HG03378 (cell line): ENCODE results near the gene RAB7B.
"Not testable (repeated sequence)": the region's sequence is repeated elsewhere in the genome, so short reads cannot be mapped to it uniquely, and the experiment has no call there.

ENCODE experiments used
- ATAC-seq: cut with Tn5 transposase; IDR thresholded peaks from one replicate; pipeline ENCODE4 v1.9.1; 2021; ENCODE audit warnings: mild to moderate bottlenecking, moderate library complexity; ENCODE audit not compliant: unreplicated experiment

Gene RAB7B

GRCh38 chr1:206002871-206003801 lies at the start of gene RAB7B:
RAB7B (minus strand) TSS chr1:206003395; CDS start chr1:205994135, 9,260 bp downstream.
- ATAC-seq, result no peak

GRCh38 chr1:206052231-206052865 lies 49.2 kb upstream of the RAB7B start:
- not testable (repeated sequence) for ATAC-seq

DNA sequence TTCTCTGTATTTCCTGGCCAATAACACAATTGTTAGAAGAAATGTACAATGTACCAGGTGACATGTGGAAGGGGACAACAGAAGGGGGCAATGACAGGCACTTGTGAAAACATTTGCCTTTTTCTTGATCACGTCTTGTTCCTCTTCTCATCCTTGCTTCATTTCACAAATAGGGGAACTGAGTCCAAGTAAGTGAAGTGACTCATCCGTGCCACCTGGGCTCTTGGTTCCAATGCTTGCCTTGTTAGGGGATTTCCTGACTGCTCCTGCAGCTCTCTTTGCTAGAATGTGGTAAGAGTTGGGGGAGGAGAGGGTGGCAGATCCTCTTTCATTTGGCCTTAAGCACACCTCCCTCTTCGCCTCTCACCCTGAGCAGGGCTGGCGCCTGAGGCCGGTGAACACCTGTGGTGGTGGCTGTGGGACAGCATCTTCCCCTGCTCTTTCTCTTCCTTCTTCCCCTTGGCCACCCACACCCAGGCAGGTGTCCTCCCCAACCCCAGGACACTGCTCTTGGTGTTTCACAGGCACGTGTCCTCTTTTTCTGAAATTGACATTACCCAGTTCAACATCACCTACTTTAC lies 47.5 kb upstream of the RAB7B start:
- ATAC-seq, result peak; percentile 80

GRCh38 chr1:206049919-206050600 lies 46.9 kb upstream of the RAB7B start:
- no peak for ATAC-seq

- ATAC-seq, result peak; percentile 52
Observed at GRCh38 chr1:206049293-206049692, 46.1 kb upstream of the RAB7B start.

DNA sequence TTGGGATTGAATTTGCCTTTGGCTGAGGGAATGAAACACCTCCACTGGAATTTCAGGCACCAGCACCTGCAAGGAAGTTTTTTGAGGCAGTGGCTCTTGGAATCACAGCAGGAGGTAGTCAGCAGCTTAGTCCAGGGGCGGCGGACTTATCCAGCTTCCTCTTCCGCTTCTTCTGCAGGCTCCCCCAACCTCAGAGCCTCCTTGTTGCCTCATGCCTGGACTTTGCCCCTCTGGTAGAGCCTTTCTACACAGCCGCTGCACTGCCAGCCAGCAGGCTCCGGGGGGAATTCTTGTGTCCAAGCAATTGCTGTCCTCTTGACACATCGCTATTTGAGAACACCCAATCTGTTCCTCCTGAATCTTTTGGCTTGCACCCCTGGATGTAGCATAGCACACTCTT lies 45.4 kb upstream of the RAB7B start:
- no peak for ATAC-seq

GRCh38 chr1:206047271-206047670 lies 44.1 kb upstream of the RAB7B start:
- ATAC-seq, result no peak

DNA sequence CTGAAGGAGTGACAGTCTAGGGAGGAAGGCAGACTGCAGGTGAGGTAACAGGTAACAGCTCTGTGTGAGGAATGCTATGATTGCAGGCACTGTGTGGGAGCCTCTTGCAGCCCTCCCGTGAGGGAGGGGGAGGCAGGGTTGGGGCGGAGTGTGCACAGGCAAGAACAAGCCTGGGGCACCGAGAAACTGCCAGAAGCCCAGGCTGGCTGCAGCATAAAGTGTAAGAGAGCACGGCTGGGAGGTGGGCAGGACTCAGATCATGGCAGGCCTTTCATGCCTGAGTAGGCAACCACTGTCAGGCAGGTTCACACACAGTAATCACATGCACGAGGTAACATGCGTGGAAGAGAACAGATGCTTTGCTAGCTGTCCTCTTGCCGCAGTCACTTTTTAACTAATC lies 38.4 kb upstream of the RAB7B start:
- ATAC-seq, result peak; percentile 67

DNA sequence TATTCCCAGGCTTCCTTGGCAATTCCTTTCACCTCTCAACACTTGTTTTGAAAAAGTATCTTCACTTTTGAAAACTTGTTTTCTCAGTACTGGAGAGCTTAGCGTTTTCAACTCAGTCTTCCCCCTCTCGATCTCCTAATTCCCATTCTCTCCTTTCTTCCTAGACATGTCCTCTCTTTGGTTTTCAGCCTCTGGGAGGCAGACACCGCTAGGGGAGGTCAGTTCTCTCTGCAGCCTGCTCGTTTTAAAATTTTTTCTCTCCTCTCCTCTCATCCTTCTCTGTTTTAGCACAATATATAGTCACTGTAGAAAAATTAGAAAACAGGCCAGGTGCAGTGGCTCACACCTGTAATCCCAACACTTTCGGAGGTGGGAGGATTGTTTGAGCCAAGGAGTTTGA lies 37.1 kb upstream of the RAB7B start:
- no peak for ATAC-seq

- no peak for ATAC-seq
Observed at GRCh38 chr1:206039046-206039973, 36.1 kb upstream of the RAB7B start.

- ATAC-seq, result no peak
Observed at GRCh38 chr1:206037581-206037980, 34.4 kb upstream of the RAB7B start.

DNA sequence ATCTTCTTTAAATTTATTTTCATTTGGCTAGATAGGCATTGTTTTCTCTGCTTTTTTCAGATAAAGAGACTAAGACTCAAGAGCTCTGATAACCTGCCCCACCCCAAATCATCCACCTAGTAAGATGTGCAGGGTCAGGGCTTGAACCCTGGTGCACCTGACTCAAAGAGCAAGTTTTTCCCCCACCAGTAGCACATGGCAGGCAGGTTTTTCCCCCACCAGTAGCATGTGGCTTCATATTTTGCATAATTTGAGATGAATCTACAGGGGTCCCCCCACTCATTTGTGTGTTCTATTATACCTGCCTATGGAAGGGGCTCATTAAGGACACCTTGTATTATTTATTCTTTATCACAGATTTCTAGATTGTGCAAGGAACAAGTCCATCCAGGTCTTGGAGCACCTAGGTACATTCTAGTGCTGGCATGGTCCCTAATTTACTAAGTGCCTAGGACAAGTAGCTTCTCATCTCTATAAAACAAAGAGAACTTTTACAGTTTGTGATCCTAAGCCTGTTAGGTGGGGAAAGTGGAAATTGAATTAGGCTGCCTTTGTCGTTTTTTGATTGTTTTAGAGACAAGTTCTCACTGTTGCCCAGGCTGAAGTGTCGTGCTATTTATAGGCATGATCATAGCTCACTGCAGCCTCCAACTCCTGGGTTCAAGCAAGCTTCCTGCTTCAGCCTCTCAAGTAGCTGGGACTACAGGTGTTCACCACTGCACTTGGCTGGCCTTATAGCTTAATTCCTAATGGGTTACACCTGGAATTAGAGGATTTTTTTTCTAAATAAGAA lies 33.7 kb upstream of the RAB7B start:
- no peak for ATAC-seq

- no peak for ATAC-seq
Observed at GRCh38 chr1:206035027-206035426, 31.8 kb upstream of the RAB7B start.

DNA sequence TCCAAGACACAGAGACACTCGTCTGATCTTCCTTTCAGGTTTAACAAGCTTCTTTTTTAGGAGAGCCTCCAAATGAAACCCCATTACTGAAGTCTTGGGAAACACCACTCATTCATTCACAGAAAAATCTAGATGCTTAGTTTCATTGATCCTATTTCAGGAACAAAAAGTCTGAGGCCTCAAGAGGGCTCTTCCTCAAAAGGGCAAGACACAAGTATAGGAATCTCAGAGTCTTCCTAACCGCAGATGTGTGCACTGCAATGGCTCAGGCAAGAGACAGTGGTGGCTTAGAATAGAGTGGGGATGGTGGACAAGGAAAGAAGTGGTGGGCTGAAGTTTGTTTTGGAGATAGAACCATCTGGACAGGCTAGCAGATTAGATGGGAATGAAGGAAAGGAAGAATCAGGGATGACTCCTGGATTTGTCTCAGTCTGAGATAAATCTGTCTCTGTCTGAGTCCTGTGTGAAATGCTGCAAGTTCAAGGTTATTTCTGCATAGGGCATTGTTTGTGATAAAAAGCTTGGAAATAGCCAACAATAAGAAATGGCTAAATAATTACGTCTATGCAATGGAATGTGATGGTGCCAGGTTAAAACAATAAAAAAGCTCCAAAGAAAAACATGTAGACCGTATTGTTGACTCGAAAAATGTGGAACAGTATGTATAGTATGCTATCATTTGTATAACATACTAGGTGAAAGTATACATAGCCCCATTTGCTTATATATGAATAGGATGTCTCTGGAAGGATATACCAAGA lies 29.4 kb upstream of the RAB7B start:
- ATAC-seq, result no peak

GRCh38 chr1:206030714-206031113 lies 27.5 kb upstream of the RAB7B start:
- peak; percentile 79 for ATAC-seq

DNA sequence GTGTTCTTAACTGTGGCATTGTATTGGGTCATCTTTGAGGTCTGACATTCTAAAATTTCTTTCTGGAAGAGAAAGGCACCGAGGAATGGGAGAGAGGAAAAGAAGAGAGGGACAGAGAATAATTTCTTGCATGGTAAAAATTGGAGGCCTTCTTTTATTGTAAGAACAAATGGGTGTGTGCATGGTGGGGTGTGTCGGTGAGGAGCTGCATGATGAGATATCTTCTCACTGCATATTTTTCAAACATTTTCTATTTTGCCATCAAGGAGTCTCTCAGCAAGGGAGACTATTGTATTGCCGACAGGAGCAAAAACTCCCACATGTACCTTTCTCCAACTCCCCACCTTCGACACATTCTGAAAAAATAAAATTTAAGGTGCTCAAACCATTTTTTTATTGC lies 27.0 kb upstream of the RAB7B start:
- no peak for ATAC-seq

DNA sequence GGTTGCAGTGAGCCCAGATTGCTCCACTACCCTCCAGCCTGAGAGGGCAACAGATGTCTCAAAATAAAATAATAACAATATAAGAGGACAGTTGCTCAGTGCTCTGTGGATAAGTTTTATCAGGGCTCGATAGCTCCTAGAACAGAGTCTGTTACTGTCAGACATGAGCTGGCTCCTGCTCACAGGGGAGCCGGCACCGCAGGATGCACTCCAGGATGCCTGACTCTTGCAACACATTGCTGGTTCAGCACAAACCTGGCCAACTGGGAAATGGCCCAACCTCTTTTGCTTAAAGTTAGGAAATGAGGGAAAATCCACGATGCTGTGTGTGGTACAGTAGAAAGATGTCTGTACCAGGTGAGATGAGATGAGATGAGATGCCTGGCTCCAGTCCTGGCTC lies 26.3 kb upstream of the RAB7B start:
- ATAC-seq, result no peak

DNA sequence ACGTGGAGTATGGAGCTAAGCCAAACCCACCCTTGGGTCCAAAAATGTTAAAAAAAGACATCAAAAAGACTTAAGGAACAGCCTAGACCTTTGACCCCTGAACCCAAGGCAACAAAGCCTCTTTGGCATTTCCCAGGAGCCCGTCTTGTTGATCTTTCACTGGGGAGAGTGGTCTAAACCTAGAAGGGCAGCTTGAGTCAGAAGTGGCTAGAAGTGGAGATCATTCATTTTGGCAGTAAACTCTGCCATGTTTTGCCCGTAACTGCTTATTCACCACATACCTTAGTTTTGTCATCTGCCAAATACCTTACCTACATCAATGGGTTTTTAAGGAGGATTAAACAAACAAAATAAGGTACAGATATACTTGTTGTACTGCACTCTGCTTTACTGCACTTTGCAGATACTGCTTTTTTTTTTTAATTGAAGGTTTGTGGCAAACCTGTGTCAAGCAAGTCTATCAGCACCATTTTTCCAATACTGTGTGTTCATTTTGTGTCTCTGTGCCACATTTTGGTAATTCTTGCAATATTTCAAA lies 22.2 kb upstream of the RAB7B start:
- ATAC-seq, result no peak
